ENCODE results near the gene DVL3. TPM values are rescaled to one million over a fixed set of nuclear protein-coding genes. Genes with fewer than 3 reads are reported as not detected.

The DVL3 gene
- total RNA-seq, 1 experiment from 2014 or later = 60.7 TPM

- TF ChIP-seq ZNF274 (IDR thresholded peaks at IDR 0.05; ENCODE audit: low read depth, low read length) (no peak), CEBPB (IDR thresholded peaks at IDR 0.05; ENCODE audit: low read depth) (no peak), SIN3A (IDR thresholded peaks at IDR 0.05; ENCODE audit: low read depth) (no peak), CBX3 (IDR thresholded peaks at IDR 0.05; ENCODE audit: low read depth) (no peak), SRF (IDR thresholded peaks at IDR 0.05; ENCODE audit: low read depth) (no peak), MAX (IDR thresholded peaks at IDR 0.05) (no peak), CTCF (IDR thresholded peaks at IDR 0.05 in 2 of 3, conservative IDR thresholded peaks at IDR 0.05 in 1 of 3; ENCODE audit: borderline replicate concordance in 1 of 3, insufficient read depth in 1 of 3, low read depth in 2 of 3, low read length in 2 of 3) (no peak), EGR1 (IDR thresholded peaks at IDR 0.05; ENCODE audit: low read depth) (no peak), ZBTB33 (IDR thresholded peaks at IDR 0.05; ENCODE audit: extremely low read depth, insufficient replicate concordance, low read length) (no peak), ATF3 (IDR thresholded peaks at IDR 0.05) (no peak), EZH2 (IDR thresholded peaks at IDR 0.05) (no peak)
- ChIA-PET RAD21 (ENCODE audit: low non-redundant PET in 1 of 2, low total read pairs in 2 of 2, uncharacterized antibody in 2 of 2, unreplicated experiment in 2 of 2) (no interaction called here), CTCF (no interaction called here), POLR2A (no interaction called here)
- no peaks in the 10 kb centered on the region for H3K9me3 ChIP-seq (ENCODE audit: control insufficient read depth in 1 of 2, insufficient read depth in 1 of 2, low read depth in 1 of 2, low read length in 2 of 2)
- H3K4me1 ChIP-seq (ENCODE audit: control insufficient read depth in 1 of 2, insufficient read depth in 2 of 2, low read length in 2 of 2) = peaks cover 3 to 8% of the 10 kb centered on the region in 2 experiments; a peak in 2 of 4 replicates
- DNase-seq (ENCODE audit: low read depth, low spot score) = no peak
- no peaks in the 10 kb centered on the region for H3K27me3 ChIP-seq (ENCODE audit: insufficient read depth, low read length)
- H3K4me3 ChIP-seq (replicated peaks in 1 of 2; ENCODE audit: low read depth in 1 of 2, low read length in 2 of 2) = no peak overlapping the region
- no peak overlapping the region for H3K4me2 ChIP-seq (ENCODE audit: low read length)
- H3K36me3 ChIP-seq (ENCODE audit: control insufficient read depth in 1 of 2, insufficient read depth in 2 of 2, low read length in 2 of 2) = no peaks in the 10 kb centered on the region
- ATAC-seq = no peak
- H3K9ac ChIP-seq (ENCODE audit: low read length) = no peak overlapping the region
- H3K27ac ChIP-seq (ENCODE audit: low read depth, low read length) = no peak overlapping the region
- H3K9me2 ChIP-seq (ENCODE audit: insufficient read depth) = no peaks in the 10 kb centered on the region
- H2AFZ ChIP-seq (ENCODE audit: low read depth, low read length, poor library complexity, severe bottlenecking) = no peak overlapping the region
- no TSS peak for BruUV-seq (replicated peaks)
- H3K79me2 ChIP-seq (ENCODE audit: insufficient read depth, low read length) = no peaks in the 10 kb centered on the region
- no peaks in the 10 kb centered on the region for H4K20me1 ChIP-seq (ENCODE audit: insufficient read depth)
- intact Hi-C loops (cut with micrococcal nuclease) = no loop called here
Measured at GRCh38 chr3:184126006-184126405, 29.2 kb upstream of the DVL3 start.
